ENCODE results near the gene DAZAP1.

DAZAP1 gene

GRCh38 chr19:1377176-1377964 is 30.0 kb upstream of the DAZAP1 start:
- no peak for DNase-seq

GRCh38 chr19:1377965-1378785 is 29.2 kb upstream of the DAZAP1 start:
- no peak for DNase-seq

- DNase-seq: no peak
Measured at GRCh38 chr19:1379126-1379905, 28.1 kb upstream of the DAZAP1 start.

DNA sequence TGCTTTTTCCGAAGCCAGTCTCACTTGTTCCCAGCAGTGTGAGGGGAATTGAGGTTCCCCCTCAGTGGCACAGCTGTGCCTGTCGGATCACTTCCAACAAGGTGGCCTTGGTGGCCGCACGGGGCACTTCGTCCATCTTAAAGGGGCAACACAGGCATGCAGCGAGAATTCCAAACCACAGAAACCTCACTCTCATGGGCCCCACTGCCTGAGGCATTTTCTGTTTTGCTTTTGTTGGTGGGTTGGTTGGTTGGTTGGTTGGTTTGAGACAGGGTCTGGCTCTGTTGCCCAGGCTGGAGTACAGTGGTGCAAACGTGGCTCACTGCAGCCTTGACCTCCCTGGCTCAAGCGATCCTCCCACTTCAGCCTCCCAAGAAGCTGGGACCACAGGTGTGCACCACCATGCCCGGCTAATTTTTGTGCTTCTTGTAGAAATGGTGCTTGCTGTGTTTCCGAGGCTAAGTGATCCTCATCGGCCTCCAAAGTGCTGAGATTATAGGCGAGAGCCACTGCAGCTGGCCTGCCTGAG is 27.4 kb upstream of the DAZAP1 start:
- DNase-seq: no peak

DNA sequence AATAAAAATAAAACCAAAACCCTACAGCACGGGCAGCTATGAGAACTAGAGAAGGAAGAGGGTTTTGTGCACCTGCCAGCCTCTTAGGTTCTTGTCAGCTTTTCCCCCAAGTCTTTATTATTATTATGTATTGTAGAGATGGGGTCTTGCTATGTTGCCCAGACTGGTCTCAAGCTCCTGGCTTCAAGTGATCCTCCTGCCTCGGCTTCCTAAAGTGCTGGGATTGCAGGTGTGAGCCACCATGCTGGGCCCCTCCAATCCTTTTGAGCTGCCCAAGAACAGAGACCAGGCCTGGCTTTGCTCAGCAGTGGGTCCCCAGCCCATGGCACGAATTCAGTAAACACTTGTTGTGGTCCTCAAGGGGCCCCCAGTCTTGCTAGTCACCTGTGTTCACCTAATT is 25.1 kb upstream of the DAZAP1 start:
- no peak for DNase-seq

GRCh38 chr19:1383017-1383311 is 24.4 kb upstream of the DAZAP1 start:
- no peak for DNase-seq

GRCh38 chr19:1383312-1384084 is 23.9 kb upstream of the DAZAP1 start, which contains the start of gene NDUFS7:
TSS of gene NDUFS7 (plus strand) at chr19:1383907. CDS start at chr19:1383927, 20 bp downstream.
- DNase-seq: peak; percentile 95

GRCh38 chr19:1384085-1384462 is 23.3 kb upstream of the DAZAP1 start:
- no peak for DNase-seq

- peak; percentile 40 for DNase-seq
Measured at GRCh38 chr19:1384478-1385110, 22.8 kb upstream of the DAZAP1 start.

DNA sequence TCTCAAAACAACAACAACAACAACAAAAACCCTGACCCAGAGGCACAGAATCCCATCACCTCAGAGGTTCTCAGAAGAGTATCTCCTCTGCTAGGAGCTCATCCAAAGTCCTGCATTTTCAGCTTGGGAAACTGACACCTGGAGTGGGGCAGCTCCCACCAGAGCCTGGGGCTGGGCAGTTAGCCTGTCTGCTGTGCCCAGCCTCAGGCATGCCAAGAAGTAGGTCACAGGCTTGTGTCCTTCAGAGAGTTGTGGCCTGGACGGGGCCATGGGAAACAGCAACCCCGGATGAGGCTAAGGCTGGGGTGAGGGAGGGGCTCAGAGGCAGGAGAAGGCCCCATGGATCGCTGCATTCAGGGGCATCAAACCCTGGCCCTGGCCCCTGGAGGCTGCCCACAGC is 21.6 kb upstream of the DAZAP1 start:
- no peak for DNase-seq

DNA sequence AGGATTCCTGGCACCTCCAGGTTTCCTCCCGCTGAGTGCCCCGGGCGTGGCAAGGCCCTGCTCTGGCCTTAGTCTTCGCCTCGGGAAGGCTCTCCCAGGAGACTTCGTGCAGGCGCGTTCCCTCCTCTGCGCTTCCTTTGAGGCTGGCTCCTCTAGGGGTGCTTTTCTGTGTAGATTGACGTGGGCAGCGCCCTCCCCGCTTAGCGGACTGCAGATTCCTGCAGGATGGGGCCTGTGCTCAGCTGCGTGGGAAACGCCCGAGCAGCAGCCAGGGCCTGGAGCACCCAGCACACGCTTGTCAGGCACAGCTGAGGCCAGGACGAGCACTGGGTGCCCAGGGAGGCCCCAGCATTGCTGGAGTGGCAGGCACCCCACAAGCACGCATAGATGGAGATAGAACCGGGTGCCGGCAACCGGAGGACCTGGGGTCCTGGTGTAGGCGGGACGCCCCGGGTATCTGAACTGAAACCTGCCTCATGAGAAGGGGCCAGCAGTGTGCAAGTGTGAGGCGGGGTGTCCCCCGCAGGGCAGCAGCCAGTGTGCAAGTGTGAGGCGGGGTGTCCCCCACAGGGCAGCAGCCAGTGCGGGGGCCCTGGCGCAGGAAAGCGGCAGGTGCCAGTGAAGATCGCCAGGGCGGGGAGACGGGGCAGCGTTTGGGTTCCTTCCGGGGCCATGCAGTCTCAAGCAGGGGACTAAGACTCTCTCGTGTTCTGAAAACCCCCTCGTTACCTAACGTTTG is 20.3 kb upstream of the DAZAP1 start:
- DNase-seq: no peak

- no peak for DNase-seq
Measured at GRCh38 chr19:1387684-1388636, 19.4 kb upstream of the DAZAP1 start.

GRCh38 chr19:1388637-1389026 is 18.8 kb upstream of the DAZAP1 start:
- no peak for DNase-seq

DNA sequence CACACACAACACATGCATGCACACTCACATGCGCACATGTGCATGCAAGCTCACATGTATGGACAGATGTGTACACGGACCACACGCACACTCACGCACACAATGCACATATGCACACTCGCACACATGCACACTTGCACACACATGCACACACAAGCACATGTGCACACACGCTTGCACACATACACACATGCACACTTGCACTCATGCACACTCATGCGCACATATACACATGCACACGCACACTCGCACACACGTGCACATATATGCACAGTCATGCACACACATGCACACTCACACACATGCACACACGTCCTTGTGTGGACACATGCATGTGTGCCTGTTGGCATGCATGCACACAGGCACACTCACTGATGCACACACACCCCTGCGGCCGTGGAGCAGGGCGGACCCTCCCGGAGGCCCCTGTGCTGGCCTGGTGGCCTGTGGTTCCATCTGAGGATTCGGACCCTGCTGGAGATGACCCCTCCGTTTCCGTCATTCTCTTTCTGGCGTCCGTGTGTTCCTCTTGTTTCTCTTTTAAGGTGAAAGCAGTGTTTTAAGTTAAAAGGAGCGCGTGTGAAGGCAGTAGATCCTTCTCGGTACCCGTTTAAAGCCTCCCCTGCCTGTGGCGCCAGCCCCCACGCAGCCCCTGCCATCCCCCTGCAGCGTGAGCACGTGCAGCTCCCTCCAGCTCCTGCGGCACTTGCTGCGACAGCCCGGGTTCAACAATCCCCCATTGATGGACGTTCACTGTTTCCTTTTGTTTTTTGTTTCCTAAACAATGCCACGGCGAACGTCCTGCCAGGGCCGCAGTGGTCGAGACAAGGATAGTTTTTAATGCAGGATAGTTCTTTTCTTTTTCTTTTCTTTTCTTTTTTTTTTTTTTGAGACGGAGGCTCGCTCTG is 18.1 kb upstream of the DAZAP1 start:
- no peak for DNase-seq

DNA sequence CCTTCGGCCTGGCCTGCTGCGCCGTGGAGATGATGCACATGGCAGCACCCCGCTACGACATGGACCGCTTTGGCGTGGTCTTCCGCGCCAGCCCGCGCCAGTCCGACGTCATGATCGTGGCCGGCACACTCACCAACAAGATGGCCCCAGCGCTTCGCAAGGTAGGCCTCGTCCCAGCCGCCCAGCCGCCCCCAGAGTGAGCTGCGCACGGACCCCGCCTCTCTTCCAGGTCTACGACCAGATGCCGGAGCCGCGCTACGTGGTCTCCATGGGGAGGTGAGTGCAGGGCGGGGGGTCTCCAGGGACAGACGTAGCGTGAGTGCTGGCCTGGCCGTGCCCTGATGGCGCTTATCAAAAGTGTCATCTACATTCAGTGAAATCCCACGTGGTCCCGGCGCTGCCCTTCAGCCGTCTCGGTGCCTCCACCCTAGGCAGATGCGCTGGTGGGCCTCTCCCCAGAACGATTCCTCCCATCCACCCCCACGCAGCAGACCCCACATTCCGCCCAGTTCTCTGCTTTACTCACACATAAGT is 16.4 kb upstream of the DAZAP1 start:
- DNase-seq: no peak

- no peak for DNase-seq
Measured at GRCh38 chr19:1392407-1392806, 15.0 kb upstream of the DAZAP1 start.

DNA sequence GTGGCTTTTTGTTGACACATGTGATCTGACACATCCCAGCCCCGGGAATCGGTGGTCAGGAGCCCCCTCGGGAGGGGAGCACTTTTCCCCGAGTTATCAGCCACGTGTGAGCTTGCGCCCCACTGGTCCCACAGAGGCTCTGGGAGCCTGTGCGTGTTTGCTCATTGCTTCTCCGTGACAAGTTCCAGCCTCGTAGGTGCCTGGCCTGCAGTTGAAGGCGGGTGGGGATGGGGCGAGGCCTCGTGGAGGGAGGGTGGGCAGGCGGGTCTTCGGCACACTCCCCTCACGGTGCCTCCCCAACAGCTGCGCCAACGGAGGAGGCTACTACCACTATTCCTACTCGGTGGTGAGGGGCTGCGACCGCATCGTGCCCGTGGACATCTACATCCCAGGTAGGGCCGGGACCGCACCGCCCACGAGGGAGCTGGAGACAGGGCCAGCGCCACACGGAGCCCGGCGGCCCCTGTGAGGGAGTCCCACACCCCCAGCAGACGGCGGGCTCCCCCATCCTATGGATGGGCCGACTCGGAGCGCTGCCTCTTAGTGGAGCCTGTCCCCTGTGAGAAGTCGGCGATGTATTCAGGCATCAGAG is 14.4 kb upstream of the DAZAP1 start:
- no peak for DNase-seq

GRCh38 chr19:1393841-1394240 is 13.5 kb upstream of the DAZAP1 start:
- DNase-seq: no peak

All from RPMI8226 (cell line).